ENCODE data around the gene HERPUD2.

GRCh38 chr7:35720032-35720431 is 25.1 kb upstream of the HERPUD2 start:
- TF ChIP-seq CTCF (IDR thresholded peaks at IDR 0.05) (no peak), REST (IDR thresholded peaks at IDR 0.05; ENCODE audit: insufficient read depth in 1 of 2, low read depth in 2 of 2, low read length in 1 of 2) (no peak), SIN3A (IDR thresholded peaks at IDR 0.05; ENCODE audit: borderline replicate concordance, insufficient read depth, low read depth, low read length) (no peak), POLR2AphosphoS5 (IDR thresholded peaks at IDR 0.05; ENCODE audit: low read depth, low read length) (no peak)

Data from Panc1 (cell line).